A549 (cell line): ENCODE results near the gene TLCD4. TPM values are rescaled to one million over a fixed set of nuclear protein-coding genes. Genes with fewer than 3 reads are reported as not detected.

Source experiments
- ATAC-seq, 2 experiments: fragments of 200-7000 bp in 1 of 2; fragments of >200 bp in 1 of 2; cut with Nextera tagmentation in 1 of 2; cut with Tn5 transposase in 1 of 2; 3 replicates each; pipeline versions ENCODE4 v1.8.0 to v1.9.1; 2018 to 2020; ENCODE audit warnings: mild to moderate bottlenecking in 1 of 2, moderate library complexity in 1 of 2
- CTCF ChIA-PET: fragments of 300-600 bp; sonication (Branson Sonifier 250); formaldehyde crosslinking; extraction: SDS; loops from one replicate; lab custom pipeline; 2021; ENCODE audit warnings: antibody characterized with exemption, inconsistent platforms; lab: Yijun Ruan, JAX
- POLR2A ChIA-PET: fragments of 350-600 bp; formaldehyde crosslinking; extraction: SDS; loops from one replicate; lab custom pipeline; 2021; ENCODE audit warnings: antibody characterized with exemption, inconsistent platforms; lab: Yijun Ruan, JAX
- DNase-seq, 2 experiments: peaks; one replicate each; pipeline versions ENCODE4 v3.0.0 to v3.0.0-alpha.2; 2011 to 2016; ENCODE audit warnings: low read depth in 1 of 2, low spot score in 1 of 2
- FAIRE-seq: peaks from 2 replicates; lab custom pipeline; 2011; peaks lifted over from hg19 to GRCh38; lab: Jason Lieb, UNC
- H3K27ac ChIP-seq, 2 experiments: fragments of >200 bp; sonication (Bioruptor Twin); formaldehyde crosslinking; 3 replicates each; pipeline ENCODE4 v1.5.1; 2016 to 2017
- H3K4me1 ChIP-seq: fragments of >200 bp; sonication (Bioruptor Twin); formaldehyde crosslinking; 3 replicates; pipeline ENCODE4 v1.6.1; 2016
- H3K4me2 ChIP-seq: fragments of >200 bp; sonication (Bioruptor Twin); formaldehyde crosslinking; 3 replicates; pipeline ENCODE4 v1.6.1; 2016
- H3K4me3 ChIP-seq: fragments of >200 bp; sonication (Bioruptor Twin); formaldehyde crosslinking; 3 replicates; pipeline ENCODE4 v1.5.1; 2016
- H3K9me3 ChIP-seq: fragments of >200 bp; sonication (Bioruptor Twin); formaldehyde crosslinking; 3 replicates; pipeline ENCODE4 v1.6.1; 2016
- BHLHE40 ChIP-seq: IDR thresholded peaks from 2 replicates; pipeline ENCODE4 v1.6.1; 2012; ENCODE audit warnings: low read depth, low read length, inconsistent platforms
- CEBPB ChIP-seq, 2 experiments: fragments of >200 bp in 1 of 2; sonication (Bioruptor Twin) in 1 of 2; formaldehyde crosslinking in 1 of 2; IDR thresholded peaks; 2 replicates each; pipeline ENCODE4 v1.6.1; 2012 to 2016
- CTCF ChIP-seq: fragments of >200 bp; sonication (Bioruptor Twin); formaldehyde crosslinking; IDR thresholded peaks from 3 replicates; pipeline ENCODE4 v1.5.1; 2016
- E2F6 ChIP-seq: IDR thresholded peaks from 2 replicates; pipeline ENCODE4 v1.6.1; 2012; ENCODE audit warnings: low read depth, borderline replicate concordance
- EHMT2 ChIP-seq: fragments of 200-600 bp; sonication (generic); IDR thresholded peaks from 2 replicates; pipeline ENCODE4 v1.6.1; 2016; ENCODE audit warnings: antibody characterized with exemption, low read depth, mild to moderate bottlenecking, moderate library complexity
- EP300 ChIP-seq, 2 experiments: fragments of >200 bp; sonication (Bioruptor Twin); formaldehyde crosslinking; IDR thresholded peaks; 2 replicates in 1 of 2; 3 replicates in 1 of 2; pipeline ENCODE4 v1.6.1; 2016 to 2017
- ESRRA ChIP-seq: fragments of 150-350 bp; IDR thresholded peaks from 2 replicates; pipeline ENCODE4 v1.6.1; 2014; ENCODE audit warnings: mild to moderate bottlenecking, low read length, borderline replicate concordance
- HES2 ChIP-seq: fragments of >200 bp; sonication (Bioruptor Twin); formaldehyde crosslinking; IDR thresholded peaks from 2 replicates; pipeline ENCODE4 v1.6.1; 2016
- HMGXB4 ChIP-seq: fragments of 250-450 bp; sonication (Bioruptor Pico); IDR thresholded peaks from 2 replicates; pipeline ENCODE4 v1.5.0; 2021; ENCODE audit warnings: mild to moderate bottlenecking, moderate library complexity, borderline replicate concordance
- HOXA7 ChIP-seq: fragments of 250-450 bp; sonication (Bioruptor Pico); IDR thresholded peaks from 2 replicates; pipeline ENCODE4 v1.5.0; 2020; ENCODE audit warnings: mild to moderate bottlenecking, moderate library complexity
- HOXB13 ChIP-seq: fragments of 250-450 bp; sonication (Bioruptor Pico); IDR thresholded peaks from 2 replicates; pipeline ENCODE4 v1.5.0; 2020; ENCODE audit warnings: low read depth, mild to moderate bottlenecking, moderate library complexity
- HOXB5 ChIP-seq: fragments of 250-450 bp; sonication (Bioruptor Pico); IDR thresholded peaks from 2 replicates; pipeline ENCODE4 v1.5.0; 2020; ENCODE audit warnings: mild to moderate bottlenecking, moderate library complexity
- JUN ChIP-seq, 2 experiments: fragments of >200 bp; sonication (Bioruptor Twin); formaldehyde crosslinking; IDR thresholded peaks; 2 replicates in 1 of 2; 3 replicates in 1 of 2; pipeline ENCODE4 v1.6.1; 2016 to 2017
- KDM1A ChIP-seq: fragments of 200-600 bp; sonication (generic); IDR thresholded peaks from 2 replicates; pipeline ENCODE4 v1.6.1; 2016; ENCODE audit warnings: low read depth, mild to moderate bottlenecking
- NFE2L2 ChIP-seq: fragments of 150-350 bp; conservative IDR thresholded peaks from 2 replicates; pipeline ENCODE4 v1.6.1; 2014; ENCODE audit warnings: low read length
- USF2 ChIP-seq: fragments of 450-650 bp; IDR thresholded peaks from 2 replicates; pipeline ENCODE4 v1.6.1; 2014; ENCODE audit warnings: antibody characterized with exemption
- ZC3H11A ChIP-seq: fragments of 450-650 bp; IDR thresholded peaks from 2 replicates; pipeline ENCODE4 v1.6.1; 2014; ENCODE audit warnings: antibody characterized with exemption, mild to moderate bottlenecking
- ZFP36 ChIP-seq: fragments of 450-650 bp; IDR thresholded peaks from 2 replicates; pipeline ENCODE4 v1.6.1; 2014; ENCODE audit warnings: borderline replicate concordance; ENCODE audit not compliant: partially characterized antibody
- ZNF302 ChIP-seq: fragments of 250-450 bp; sonication (Bioruptor Pico); IDR thresholded peaks from 2 replicates; pipeline ENCODE4 v1.9.0; 2021; ENCODE audit warnings: inconsistent platforms, mild to moderate bottlenecking, moderate library complexity
- ZSCAN20 ChIP-seq: fragments of 250-450 bp; sonication (Bioruptor Pico); IDR thresholded peaks from 2 replicates; pipeline ENCODE4 v1.8.0; 2022; ENCODE audit warnings: mild to moderate bottlenecking, moderate library complexity
- WGBS: methylation state at CpG from one replicate; pipeline ENCODE4 v1.1.6; 2017; ENCODE audit errors: missing lambda C conversion rate; 5-methylcytosine and 5-hydroxymethylcytosine counted together
- polyA plus RNA-seq, 4 experiments: library from polyadenylated mRNA; depleted of rRNA in 3 of 4; stranded (reverse); fragments of >200 nt; fragmentation: RNase III in 1 of 4; extraction: RNeasy Plus Mini Kit Qiagen cat#74134 plus additional on column Dnase treatment in 1 of 4; gene quantifications; 2 replicates in 3 of 4; 3 replicates in 1 of 4; pipeline ENCODE4 v1.2.3, GENCODE V29; 2011 to 2017

Gene TLCD4
- polyA plus RNA-seq, 2 of the 4 experiments (the other 2 are of a cell fraction) = 14.2 to 24.1 TPM

- ATAC-seq (no peak), FAIRE-seq (no peak), DNase-seq (no peak)
- POLR2A ChIA-PET = no interaction called here
- TF ChIP-seq NFE2L2 (no peak), CEBPB (IDR thresholded peaks at IDR 0.05) (no peak), KDM1A (no peak), HES2 (no peak), USF2 (no peak), ESRRA (no peak)
- Histone ChIP-seq H3K4me3 (no peak overlapping the region), H3K27ac (peak overlapping the region in 1 of 2 experiments; percentile 7; a peak in 1 of 6 replicates), H3K4me1 (peaks cover 25% of the 10 kb centered on the region), H3K4me2 (no peak overlapping the region), H3K9me3 (no peaks in the 10 kb centered on the region)
- CTCF ChIA-PET = interaction anchor here (1.3 kb wide), 1 partner anchor 10 kb away, joined by 3 read pairs; no protein-coding TSS in a partner anchor
- WGBS = 56% methylated on average over 4 of the region's 4 CpGs
Observed at GRCh38 chr1:95098196-95098595, 19.0 kb upstream of the TLCD4 start.

- Histone ChIP-seq H3K4me1 (no peaks in the 10 kb centered on the region), H3K4me2 (no peak overlapping the region), H3K9me3 (no peaks in the 10 kb centered on the region), H3K4me3 (no peak overlapping the region), H3K27ac (no peak overlapping the region)
- ChIA-PET CTCF (no interaction called here), POLR2A (no interaction called here)
- FAIRE-seq = no peak
- 91% methylated on average over 2 of the region's 2 CpGs for WGBS
- ATAC-seq = no peak
- no peak for DNase-seq
- TF ChIP-seq CTCF (no peak), E2F6 (no peak), ZC3H11A (no peak), ZFP36 (no peak), ZSCAN20 (CRISPR knock-in tag) (no peak), ESRRA (no peak), HOXA7 (no peak), JUN (IDR thresholded peaks at IDR 0.05) (no peak), HOXB13 (CRISPR knock-in tag) (no peak)
Observed at GRCh38 chr1:95108792-95109191, 8.4 kb upstream of the TLCD4 start.

GRCh38 chr1:95111014-95111413, 6.1 kb upstream of the TLCD4 start:
- DNase-seq (no peak), FAIRE-seq (no peak), ATAC-seq (no peak)
- ChIA-PET POLR2A (no interaction called here), CTCF (no interaction called here)
- WGBS = 77% methylated on average over 1 of the region's 1 CpG
- TF ChIP-seq EP300 (IDR thresholded peaks at IDR 0.05) (no peak), HOXB5 (CRISPR knock-in tag) (no peak), BHLHE40 (no peak)
- Histone ChIP-seq H3K4me3 (no peak overlapping the region), H3K9me3 (no peaks in the 10 kb centered on the region), H3K4me1 (peaks cover 8% of the 10 kb centered on the region; the same call in 2 of the 3 replicates), H3K27ac (no peak overlapping the region), H3K4me2 (no peak overlapping the region)

- Histone ChIP-seq H3K27ac (no peak overlapping the region; a peak in 1 of 6 replicates), H3K9me3 (no peaks in the 10 kb centered on the region), H3K4me2 (no peak overlapping the region), H3K4me3 (no peak overlapping the region), H3K4me1 (peaks cover 18% of the 10 kb centered on the region)
- CTCF ChIA-PET = interaction anchor here (1.4 kb wide), 1 partner anchor 11 kb away, joined by 4 read pairs; no protein-coding TSS in a partner anchor
- POLR2A ChIA-PET = no interaction called here
- no peak for TF ChIP-seq EHMT2
- TF ChIP-seq HOXB13 (CRISPR knock-in tag) = no peak
- TF ChIP-seq ZNF302 (CRISPR knock-in tag) = no peak
- TF ChIP-seq HOXA7 = no peak
- TF ChIP-seq HMGXB4 (CRISPR knock-in tag) = no peak
- no peak for FAIRE-seq
- WGBS = 92% methylated on average over 1 of the region's 1 CpG
- no peak for ATAC-seq
- DNase-seq = no peak
Observed at GRCh38 chr1:95113684-95114083, 3.5 kb upstream of the TLCD4 start.
